CD4-positive, alpha-beta T cell treated with Interleukin-17A for 4 hours (primary cell): ENCODE data around the gene NACA.
"Not testable (repeated sequence)": the region's sequence is repeated elsewhere in the genome, so short reads cannot be mapped to it uniquely, and the experiment has no call there.

Source experiments
- DNase-seq: peaks from one replicate; pipeline ENCODE4 v3.0.0-alpha.2; 2020; ENCODE audit warnings: mixed read lengths

The NACA gene

DNA sequence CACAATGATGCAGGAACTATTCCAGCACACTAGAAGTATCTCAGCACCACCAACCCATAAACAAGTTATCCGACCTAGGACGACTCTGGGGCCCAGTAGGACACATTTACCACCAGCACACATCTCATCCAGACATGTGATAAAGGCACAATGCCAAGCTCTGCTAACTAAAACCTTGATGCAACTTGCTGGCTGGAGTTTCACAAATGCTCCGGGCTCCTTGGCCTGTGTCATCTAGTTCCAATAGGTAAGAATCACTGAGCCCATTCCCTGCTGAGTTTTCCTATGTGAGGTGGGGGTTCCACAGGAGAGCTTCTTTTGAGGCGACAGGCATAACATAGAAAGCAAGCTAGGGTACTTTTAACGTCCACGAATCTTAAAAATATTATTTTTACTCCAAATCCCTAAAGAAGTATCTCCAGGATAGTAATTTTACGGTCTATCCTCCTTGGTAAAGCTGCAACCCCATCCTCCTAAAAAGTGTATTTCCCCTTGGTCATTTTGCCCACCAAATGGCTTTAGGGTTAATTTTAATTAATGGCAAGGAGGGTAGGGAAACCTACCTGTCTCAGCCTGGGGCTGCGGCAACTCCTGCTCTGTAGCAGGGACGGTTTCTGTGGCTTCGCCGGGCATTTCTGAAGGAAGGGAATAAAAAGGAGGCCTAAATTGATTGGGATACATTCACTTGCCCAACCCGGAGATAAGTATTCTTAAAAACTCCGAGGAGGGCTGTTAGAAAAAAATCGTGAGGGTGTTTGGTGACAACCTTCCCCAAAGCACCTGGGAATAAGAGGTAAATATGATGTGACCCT, 1.0 kb downstream of the NACA start:
- DNase-seq = no peak

DNA sequence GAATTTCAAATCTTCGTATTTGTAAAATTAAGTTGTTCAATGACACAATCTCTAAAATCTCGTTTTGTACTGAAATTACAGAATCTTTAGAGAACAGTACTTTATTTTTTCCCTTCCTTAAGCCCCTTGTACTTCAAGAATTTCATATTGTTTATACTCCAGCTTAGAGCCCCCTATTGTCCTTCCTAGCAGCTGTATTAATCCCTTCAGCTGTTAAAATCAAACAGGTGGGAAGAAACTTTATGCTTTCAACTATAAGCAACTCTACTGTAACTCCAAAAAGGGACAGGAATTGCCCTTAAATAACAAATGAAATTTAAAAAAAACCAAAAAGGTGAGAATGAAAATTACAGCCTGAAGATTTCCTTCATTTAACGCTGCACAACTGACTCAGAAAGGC, 1.7 kb downstream of the NACA start:
- DNase-seq = no peak

DNA sequence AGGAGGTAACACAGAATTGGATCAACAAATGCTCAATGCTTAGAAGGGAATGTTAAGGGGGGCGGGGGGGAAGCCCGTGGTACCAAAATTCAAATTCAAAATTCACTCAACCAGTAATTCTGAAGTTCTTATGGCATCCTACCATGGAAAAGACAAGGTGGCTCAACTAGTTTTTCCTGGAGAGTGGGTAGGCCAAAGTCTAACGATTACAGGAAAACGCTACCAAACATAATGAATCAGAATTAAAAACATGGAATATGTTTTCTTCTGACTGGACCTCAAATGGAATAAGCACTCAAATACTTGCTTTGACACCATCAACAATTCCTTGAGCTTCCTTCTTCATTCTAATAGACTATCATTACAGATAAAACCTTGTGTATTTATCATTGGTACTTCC, 2.3 kb downstream of the NACA start:
- no peak for DNase-seq

DNA sequence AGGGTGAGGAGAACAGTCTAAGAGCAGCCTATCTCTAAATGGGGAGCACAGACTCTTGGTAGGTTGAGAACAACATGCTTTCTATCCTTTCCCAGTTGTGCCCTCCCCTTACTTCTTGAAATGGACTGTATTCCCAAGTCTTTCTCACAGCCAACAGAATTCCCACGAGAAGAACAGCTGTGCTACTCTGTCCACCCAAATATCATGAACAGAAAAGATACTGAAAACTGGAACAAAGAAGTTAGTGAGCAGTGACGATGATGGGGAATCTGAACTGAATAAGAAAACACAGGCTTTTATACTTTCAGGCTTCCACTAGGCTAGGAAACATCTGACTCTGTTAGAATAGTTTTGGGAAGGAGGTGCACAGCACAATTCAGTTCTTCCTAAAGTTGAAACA, 3.4 kb downstream of the NACA start:
- no peak for DNase-seq

- DNase-seq = no peak
Observed at GRCh38 chr12:56721216-56721615, 3.9 kb downstream of the NACA start.

- DNase-seq = no peak
Observed at GRCh38 chr12:56720731-56721151, 4.4 kb downstream of the NACA start.

- DNase-seq = no peak
Observed at GRCh38 chr12:56719056-56719455, 6.0 kb downstream of the NACA start.

GRCh38 chr12:56718636-56719035, 6.5 kb downstream of the NACA start:
- no peak for DNase-seq

GRCh38 chr12:56718149-56718548, 7.0 kb downstream of the NACA start:
- no peak for DNase-seq

GRCh38 chr12:56716933-56717880, 7.9 kb downstream of the NACA start:
- no peak for DNase-seq

- DNase-seq = no peak
Observed at GRCh38 chr12:56716458-56716857, 8.6 kb downstream of the NACA start.

- DNase-seq = no peak
Observed at GRCh38 chr12:56715798-56716197, 9.3 kb downstream of the NACA start.

- DNase-seq = no peak
Observed at GRCh38 chr12:56714431-56714929, 10.6 kb downstream of the NACA start.

- DNase-seq = no peak
Observed at GRCh38 chr12:56713345-56713744, 11.8 kb downstream of the NACA start.

- DNase-seq = no peak
Observed at GRCh38 chr12:56709759-56710376, 15.2 kb downstream of the NACA start.

DNA sequence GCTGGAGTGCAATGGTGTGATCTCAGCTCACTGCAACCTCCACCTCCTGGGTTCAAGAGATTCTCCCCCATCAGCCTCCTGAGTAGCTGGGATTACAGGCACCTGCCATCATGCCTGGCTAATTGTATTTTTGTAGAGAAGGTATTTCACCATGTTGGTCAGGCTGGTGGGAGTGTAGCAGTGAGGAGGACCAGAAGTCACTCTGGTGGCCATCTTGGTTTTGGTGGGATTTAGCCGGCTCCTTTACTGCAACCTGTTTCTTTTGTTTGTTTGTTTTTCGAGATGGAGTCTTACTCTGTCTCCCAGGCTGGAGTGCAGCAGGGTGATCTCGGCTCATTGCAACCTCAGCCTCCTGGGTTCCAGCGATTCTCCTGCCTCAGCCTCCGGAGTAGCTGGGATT, 20.6 kb downstream of the NACA start:
- DNase-seq = not testable (repeated sequence)

DNA sequence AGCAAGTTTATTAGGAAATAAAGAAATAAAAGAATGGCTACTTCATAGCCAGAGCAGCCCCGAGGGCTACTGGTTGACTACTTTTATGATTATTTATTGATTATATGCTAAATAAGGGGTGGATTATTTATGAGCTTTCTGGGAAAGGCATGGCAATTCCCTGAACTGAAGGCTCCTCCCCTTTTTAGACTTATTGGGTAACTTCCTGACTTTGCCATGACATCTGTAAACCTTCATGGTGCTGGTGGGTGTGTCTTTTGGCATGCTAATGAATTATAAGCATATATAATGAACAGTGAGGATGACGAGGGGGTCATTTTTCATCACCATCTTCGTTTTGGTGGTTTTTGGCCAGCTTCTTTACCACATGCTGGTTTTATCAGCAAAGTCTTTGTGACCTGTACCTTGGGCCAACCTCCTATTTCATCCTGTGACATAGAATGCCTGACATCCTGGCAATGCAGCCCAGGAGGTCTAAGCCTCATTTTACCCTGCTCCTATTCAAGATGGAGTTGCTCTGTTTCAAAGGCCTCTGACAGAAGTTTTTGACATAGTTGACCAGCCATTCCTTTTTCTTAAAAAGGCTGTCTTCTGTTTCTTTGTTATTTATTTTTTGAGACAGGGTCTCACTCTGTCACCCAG, 26.0 kb downstream of the NACA start:
- no peak for DNase-seq

DNA sequence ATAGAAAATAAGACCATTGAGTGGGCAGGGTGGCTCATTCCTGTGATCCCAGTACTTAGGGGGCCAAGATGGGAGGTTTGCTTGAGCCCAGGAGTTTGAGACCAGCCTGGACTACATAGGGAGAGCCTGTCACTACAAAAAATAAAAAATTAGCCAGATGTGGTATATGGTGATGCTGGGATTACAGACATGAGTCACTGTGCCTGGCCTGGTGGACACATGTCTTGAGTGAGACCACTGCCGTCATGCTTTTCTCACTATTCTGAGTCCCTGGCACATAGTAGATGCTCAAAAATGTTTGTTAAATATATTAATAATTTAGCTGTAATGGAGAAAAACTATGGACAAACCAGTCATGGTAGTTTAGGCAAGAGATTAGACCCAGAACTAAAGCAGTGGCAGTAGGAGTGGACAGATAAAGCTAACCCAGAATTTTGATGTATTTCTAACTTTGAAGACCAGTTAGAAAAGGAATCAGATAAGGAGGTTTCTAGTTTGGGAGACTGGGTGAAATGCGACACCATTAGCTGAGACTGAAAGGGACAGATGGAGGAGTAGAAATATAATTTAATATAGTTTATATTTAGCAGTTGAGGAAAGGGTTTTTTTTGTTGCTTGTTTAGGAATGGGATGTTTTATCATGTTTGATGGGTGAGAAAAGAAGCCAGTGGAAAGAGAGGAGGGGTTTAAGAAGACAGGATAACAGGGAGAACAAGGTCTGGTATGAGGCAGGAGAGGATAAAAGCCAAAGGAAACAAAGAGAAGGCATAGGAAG, 29.6 kb downstream of the NACA start:
- DNase-seq = no peak

- DNase-seq = no peak
Observed at GRCh38 chr12:56694161-56694560, 30.9 kb downstream of the NACA start.

- no peak for DNase-seq
Observed at GRCh38 chr12:56688846-56689109, 36.3 kb downstream of the NACA start.

DNA sequence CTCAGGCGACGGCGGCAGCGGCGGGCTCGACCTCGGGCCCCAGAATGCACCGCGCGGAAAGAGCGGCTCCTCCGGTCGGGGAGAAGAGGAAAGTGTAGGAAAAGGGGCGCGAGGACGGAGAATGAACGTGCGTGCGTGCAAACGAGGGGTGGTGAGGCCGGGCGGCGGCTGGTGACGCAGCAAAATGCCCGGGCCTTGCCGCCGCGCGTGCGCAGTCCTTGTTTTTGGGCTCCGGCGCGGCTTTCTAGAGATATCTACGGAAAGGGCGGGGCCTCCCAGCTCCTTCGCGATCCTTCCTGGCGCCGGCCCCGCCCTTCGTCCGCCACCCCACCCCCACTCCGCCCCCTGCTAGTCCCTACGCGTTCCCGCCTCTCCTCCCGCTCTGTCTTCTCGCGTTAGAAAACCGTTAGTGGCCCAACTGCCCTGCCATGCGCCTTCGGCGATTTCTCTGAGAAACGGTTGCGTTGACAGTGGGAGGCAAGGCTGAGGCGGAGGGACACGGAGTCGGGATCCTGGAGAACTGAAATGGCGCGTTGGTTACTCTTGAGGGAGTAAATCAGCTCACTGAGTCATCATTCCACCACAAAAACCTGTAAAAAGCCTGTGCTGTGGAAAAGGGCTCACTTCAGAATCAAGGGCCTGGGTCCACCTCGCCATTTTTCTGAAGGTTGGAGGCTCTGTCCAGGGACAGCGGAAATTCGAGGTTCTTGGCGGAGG, 36.8 kb downstream of the NACA start, which contains the start of gene PTGES3:
PTGES3 (minus strand) TSS at position 156 of the 717 bp plus-strand sequence. CDS start 285 bp downstream, outside the sequence.
- DNase-seq = peak; percentile 99
